Activated T-cell treated with anti-CD3 and anti-CD28 coated beads, Interleukin-2, amount 50 U/mL, for 24 hours (primary cell): Measurements from ENCODE around the gene PYCR2.
"Not testable (repeated sequence)": the region's sequence is repeated elsewhere in the genome, so short reads cannot be mapped to it uniquely, and the experiment has no call there.

Experiments used
- DNase-seq: peaks from one replicate; pipeline ENCODE4 v3.0.0-alpha.2; 2020
- H3K27ac Mint-ChIP-seq: 2 replicates; pipeline ENCODE4 v1.8.0; 2020; ENCODE audit warnings: mild to moderate bottlenecking, mixed read lengths
- H3K27me3 Mint-ChIP-seq: 2 replicates; pipeline ENCODE4 v1.8.0; 2020; ENCODE audit warnings: mixed read lengths
- H3K36me3 Mint-ChIP-seq: 2 replicates; pipeline ENCODE4 v1.8.0; 2020; ENCODE audit warnings: low read depth, mixed read lengths
- H3K4me1 Mint-ChIP-seq: 2 replicates; pipeline ENCODE4 v1.8.0; 2020; ENCODE audit warnings: low read depth, mixed read lengths
- H3K4me3 Mint-ChIP-seq: 2 replicates; pipeline ENCODE4 v1.8.0; 2020; ENCODE audit warnings: mild to moderate bottlenecking, moderate library complexity, mixed read lengths
- H3K9me3 Mint-ChIP-seq: 2 replicates; pipeline ENCODE4 v1.8.0; 2020; ENCODE audit warnings: mixed read lengths

Gene PYCR2

GRCh38 chr1:225949041-225949440 is 25.0 kb upstream of the PYCR2 start:
- H3K9me3 Mint-ChIP-seq = no peaks in the 10 kb centered on the region
- H3K27ac Mint-ChIP-seq = no peak overlapping the region
- no peak for DNase-seq
- H3K4me3 Mint-ChIP-seq = no peak overlapping the region
- H3K36me3 Mint-ChIP-seq = no peaks in the 10 kb centered on the region
- H3K4me1 Mint-ChIP-seq = peaks cover 11% of the 10 kb centered on the region
- H3K27me3 Mint-ChIP-seq = peaks cover 18% of the 10 kb centered on the region

- Mint-ChIP-seq H3K4me1 (peaks cover 11% of the 10 kb centered on the region), H3K27ac (no peak overlapping the region), H3K36me3 (no peaks in the 10 kb centered on the region), H3K9me3 (no peaks in the 10 kb centered on the region), H3K4me3 (no peak overlapping the region), H3K27me3 (peaks cover 17% of the 10 kb centered on the region)
- no peak for DNase-seq
These were observed 22.8 kb upstream of the PYCR2 start for GRCh38 chr1:225946803-225947202.

- DNase-seq = no peak
- Mint-ChIP-seq H3K4me3 (no peak overlapping the region), H3K9me3 (no peaks in the 10 kb centered on the region), H3K27ac (no peak overlapping the region), H3K36me3 (no peaks in the 10 kb centered on the region), H3K4me1 (peaks cover 11% of the 10 kb centered on the region), H3K27me3 (peaks cover 13% of the 10 kb centered on the region)
These were observed 22.1 kb upstream of the PYCR2 start for GRCh38 chr1:225946082-225946620.

GRCh38 chr1:225945564-225945963 is 21.5 kb upstream of the PYCR2 start:
- Mint-ChIP-seq H3K27ac (no peak overlapping the region), H3K4me3 (no peak overlapping the region), H3K36me3 (no peaks in the 10 kb centered on the region), H3K9me3 (no peaks in the 10 kb centered on the region), H3K4me1 (peaks cover 11% of the 10 kb centered on the region), H3K27me3 (peaks cover 9% of the 10 kb centered on the region)
- DNase-seq = no peak

- H3K4me3 Mint-ChIP-seq = no peak overlapping the region
- H3K27me3 Mint-ChIP-seq = peaks cover 14% of the 10 kb centered on the region
- no peak for DNase-seq
- H3K9me3 Mint-ChIP-seq = no peaks in the 10 kb centered on the region
- no peaks in the 10 kb centered on the region for H3K36me3 Mint-ChIP-seq
- peaks cover 13% of the 10 kb centered on the region for H3K4me1 Mint-ChIP-seq
- no peak overlapping the region for H3K27ac Mint-ChIP-seq
These were observed 20.9 kb upstream of the PYCR2 start for GRCh38 chr1:225944951-225945350.

- Mint-ChIP-seq H3K36me3 (no peaks in the 10 kb centered on the region), H3K27ac (no peak overlapping the region), H3K9me3 (no peaks in the 10 kb centered on the region), H3K27me3 (peaks cover 14% of the 10 kb centered on the region), H3K4me3 (no peak overlapping the region), H3K4me1 (peaks cover 13% of the 10 kb centered on the region)
- DNase-seq = no peak
These were observed 20.3 kb upstream of the PYCR2 start for GRCh38 chr1:225944387-225944786.

- H3K9me3 Mint-ChIP-seq = no peaks in the 10 kb centered on the region
- H3K27ac Mint-ChIP-seq = no peak overlapping the region
- no peak overlapping the region for H3K4me3 Mint-ChIP-seq
- peaks cover 13% of the 10 kb centered on the region for H3K4me1 Mint-ChIP-seq
- H3K27me3 Mint-ChIP-seq = peaks cover 6% of the 10 kb centered on the region
- no peak for DNase-seq
- H3K36me3 Mint-ChIP-seq = no peaks in the 10 kb centered on the region
These were observed 19.5 kb upstream of the PYCR2 start for GRCh38 chr1:225943582-225943981.

GRCh38 chr1:225942574-225942973 is 18.5 kb upstream of the PYCR2 start:
- H3K36me3 Mint-ChIP-seq = no peaks in the 10 kb centered on the region
- H3K27me3 Mint-ChIP-seq = peaks cover 5% of the 10 kb centered on the region
- no peak overlapping the region for H3K27ac Mint-ChIP-seq
- H3K9me3 Mint-ChIP-seq = no peaks in the 10 kb centered on the region
- no peak overlapping the region for H3K4me3 Mint-ChIP-seq
- peaks cover 13% of the 10 kb centered on the region for H3K4me1 Mint-ChIP-seq
- no peak for DNase-seq

GRCh38 chr1:225941942-225942222 is 17.8 kb upstream of the PYCR2 start:
- Mint-ChIP-seq H3K9me3 (no peaks in the 10 kb centered on the region), H3K27me3 (peaks cover 5% of the 10 kb centered on the region), H3K27ac (no peak overlapping the region), H3K4me1 (peaks cover 13% of the 10 kb centered on the region), H3K36me3 (no peaks in the 10 kb centered on the region), H3K4me3 (no peak overlapping the region)
- no peak for DNase-seq

- Mint-ChIP-seq H3K9me3 (no peaks in the 10 kb centered on the region), H3K36me3 (no peaks in the 10 kb centered on the region), H3K27me3 (peaks cover 5% of the 10 kb centered on the region), H3K4me3 (no peak within 1 kb of the TSS), H3K27ac (no peak within 1 kb of the TSS), H3K4me1 (peaks cover 13% of the 10 kb centered on the region)
- no peak for DNase-seq
These were observed 17.3 kb upstream of the PYCR2 start, which contains the start of gene LEFTY2 for GRCh38 chr1:225941187-225941941. TSS of gene LEFTY2 (minus strand) at chr1:225941220. CDS start at chr1:225941140, 80 bp downstream.

- Mint-ChIP-seq H3K27ac (no peak overlapping the region), H3K9me3 (no peaks in the 10 kb centered on the region), H3K27me3 (peaks cover 5% of the 10 kb centered on the region), H3K36me3 (no peaks in the 10 kb centered on the region), H3K4me3 (no peak overlapping the region), H3K4me1 (peaks cover 13% of the 10 kb centered on the region)
- no peak for DNase-seq
These were observed 16.5 kb upstream of the PYCR2 start for GRCh38 chr1:225940385-225941151.

- H3K9me3 Mint-ChIP-seq, H3K36me3 Mint-ChIP-seq, H3K4me3 Mint-ChIP-seq, DNase-seq, H3K4me1 Mint-ChIP-seq, H3K27ac Mint-ChIP-seq, H3K27me3 Mint-ChIP-seq: not testable (repeated sequence)
These were observed 15.9 kb upstream of the PYCR2 start for GRCh38 chr1:225939939-225940310.

- H3K4me3 Mint-ChIP-seq = not testable (repeated sequence)
These were observed 15.3 kb upstream of the PYCR2 start for GRCh38 chr1:225939097-225939938.

GRCh38 chr1:225937048-225937968 is 13.3 kb upstream of the PYCR2 start:
- no peaks in the 10 kb centered on the region for H3K36me3 Mint-ChIP-seq
- H3K9me3 Mint-ChIP-seq = no peaks in the 10 kb centered on the region
- H3K4me3 Mint-ChIP-seq = no peak overlapping the region
- peaks cover 2% of the 10 kb centered on the region for H3K4me1 Mint-ChIP-seq
- no peak for DNase-seq
- peaks cover 5% of the 10 kb centered on the region for H3K27me3 Mint-ChIP-seq
- H3K27ac Mint-ChIP-seq = no peak overlapping the region

More at GRCh38 chr1:225939097-225939938, 15.3 kb upstream of the PYCR2 start:
- not testable (repeated sequence) for H3K4me1 Mint-ChIP-seq, H3K36me3 Mint-ChIP-seq, DNase-seq, H3K9me3 Mint-ChIP-seq, H3K27me3 Mint-ChIP-seq, H3K27ac Mint-ChIP-seq
